GM21390 (cell line): ENCODE data around the gene RECK.
"Not testable (repeated sequence)": the region's sequence is repeated elsewhere in the genome, so short reads cannot be mapped to it uniquely, and the experiment has no call there.

Source experiments
- ATAC-seq: cut with Tn5 transposase; IDR thresholded peaks from one replicate; pipeline ENCODE4 v1.9.1; 2021; ENCODE audit not compliant: unreplicated experiment

Gene RECK

DNA sequence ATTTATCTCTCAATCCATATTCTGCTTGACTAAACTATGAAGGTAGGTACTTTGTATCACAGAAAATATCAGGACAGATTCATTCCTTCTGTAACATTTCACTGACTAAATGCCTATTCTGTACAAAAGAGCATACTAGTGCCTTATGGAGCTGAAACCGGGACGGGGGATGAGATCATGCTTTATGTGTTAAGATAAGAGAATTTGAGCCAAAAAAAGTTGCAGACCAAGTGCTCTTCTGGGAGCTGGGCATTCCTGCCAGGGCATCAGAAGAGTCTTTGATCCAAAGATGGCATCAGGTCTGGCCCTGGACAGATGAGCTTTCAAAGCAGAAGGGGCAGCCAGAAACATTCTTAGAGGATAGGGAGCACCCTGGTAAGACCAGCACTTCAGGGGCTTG lies 72.4 kb downstream of the RECK start:
- ATAC-seq: no peak

DNA sequence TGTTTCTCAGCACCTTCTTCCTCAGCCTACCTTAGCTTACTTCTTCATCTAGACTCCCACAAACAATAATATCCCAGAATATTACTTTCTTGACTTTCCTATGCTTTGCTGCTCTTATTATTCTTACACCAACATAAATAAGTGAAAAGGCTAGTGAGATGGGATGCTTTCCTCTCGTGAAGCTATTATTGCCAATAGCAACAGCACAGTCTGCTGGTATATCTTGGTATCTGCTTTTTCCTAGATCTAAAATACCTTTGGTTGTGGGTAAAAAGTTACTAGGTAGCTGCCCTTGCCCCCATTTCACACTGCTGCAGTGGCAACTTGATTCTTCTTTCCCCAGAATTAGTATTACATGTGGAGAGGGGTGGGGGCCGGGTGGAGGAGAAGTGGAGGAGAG lies 73.7 kb downstream of the RECK start:
- ATAC-seq: no peak

DNA sequence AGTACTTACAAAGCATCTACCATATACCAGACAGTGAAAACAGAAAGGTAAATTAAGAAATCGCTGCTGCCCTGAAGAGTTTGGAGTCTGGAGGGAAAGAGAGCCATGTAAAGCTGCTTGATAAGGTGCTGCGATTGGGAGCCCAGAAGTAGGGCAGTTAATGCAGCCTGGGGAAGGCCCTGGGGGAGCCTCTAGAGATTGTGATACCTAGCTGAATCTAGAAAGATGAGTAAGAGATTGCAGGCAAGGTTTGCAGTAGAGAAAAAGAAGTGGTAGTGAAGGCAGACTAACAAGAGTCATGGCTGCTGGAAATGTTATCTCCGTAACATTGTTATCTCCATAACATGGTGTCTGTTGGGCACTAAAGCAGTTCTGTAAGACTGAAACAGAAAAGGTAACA lies 75.8 kb downstream of the RECK start:
- no peak for ATAC-seq

DNA sequence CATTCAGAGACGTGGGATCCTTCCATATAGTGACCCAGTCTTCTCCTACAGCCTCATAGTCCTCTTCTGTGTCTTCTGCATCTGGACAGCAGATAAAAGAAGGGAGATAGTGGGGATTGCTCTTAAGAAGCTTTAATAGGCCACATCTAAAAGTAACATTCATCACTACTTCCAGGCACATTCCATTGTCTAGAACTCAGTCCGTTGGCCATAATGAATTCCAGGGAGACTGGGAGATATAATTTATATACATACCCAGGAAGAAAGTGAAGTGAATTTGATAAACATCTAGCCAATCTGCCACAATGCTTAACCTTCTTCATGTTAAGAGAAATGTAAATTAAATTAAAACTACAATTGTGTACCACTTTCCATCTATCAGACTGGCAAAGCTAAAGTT lies 77.3 kb downstream of the RECK start:
- no peak for ATAC-seq

DNA sequence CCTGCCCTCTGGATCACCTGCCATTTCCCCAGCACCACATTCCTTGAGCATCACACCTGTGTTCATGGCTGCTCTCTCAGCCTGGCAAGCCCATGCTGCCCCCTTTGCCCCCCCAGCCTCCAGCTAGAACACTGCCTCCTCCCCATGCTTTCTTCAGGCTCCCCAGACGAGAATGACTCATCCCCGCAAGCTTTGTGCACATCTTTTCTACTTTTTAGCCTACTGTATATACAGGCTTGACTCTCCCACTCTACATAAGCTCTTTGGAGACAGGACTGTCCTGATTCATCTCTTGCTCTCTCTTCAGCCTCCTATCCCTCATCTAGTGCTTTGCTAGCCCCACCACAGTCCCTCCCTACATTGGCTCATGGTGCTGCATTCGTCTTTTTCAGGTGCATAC lies 79.9 kb downstream of the RECK start:
- ATAC-seq: no peak

DNA sequence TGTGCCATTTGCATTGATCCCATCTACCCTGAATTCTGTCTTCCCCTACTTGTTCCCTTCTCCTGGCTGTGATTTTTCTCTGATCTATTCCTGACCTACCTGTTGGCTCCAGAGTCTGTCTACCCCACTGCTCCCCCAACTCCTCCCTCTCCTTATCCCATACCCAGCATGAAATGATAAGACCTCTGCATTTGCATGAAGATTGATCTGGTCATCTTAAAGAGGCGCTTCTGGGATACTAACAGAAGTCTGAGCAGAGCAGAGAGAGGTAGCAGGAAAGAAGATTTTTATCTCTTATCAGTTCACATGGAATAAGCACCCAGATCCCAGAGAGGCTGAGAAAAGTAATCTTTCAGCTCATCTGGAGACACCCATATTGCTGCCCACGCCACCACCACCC lies 81.5 kb downstream of the RECK start:
- no peak for ATAC-seq

DNA sequence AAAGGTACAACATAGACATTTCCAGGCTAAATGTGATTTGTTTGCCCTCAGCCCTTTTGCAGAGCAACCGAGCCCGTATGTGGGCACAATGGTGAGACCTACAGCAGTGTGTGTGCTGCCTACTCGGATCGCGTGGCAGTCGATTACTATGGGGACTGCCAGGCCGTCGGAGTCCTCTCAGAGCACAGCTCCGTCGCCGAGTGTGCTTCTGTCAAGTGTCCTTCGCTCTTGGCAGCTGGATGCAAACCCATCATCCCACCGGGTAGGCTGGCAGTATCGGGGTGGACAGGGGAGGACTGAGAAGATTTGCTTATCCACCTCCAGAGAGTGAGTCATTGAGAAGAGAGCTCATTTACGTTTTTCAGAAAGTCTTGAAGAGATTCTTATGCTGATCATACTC lies 82.0 kb downstream of the RECK start:
- ATAC-seq: no peak

DNA sequence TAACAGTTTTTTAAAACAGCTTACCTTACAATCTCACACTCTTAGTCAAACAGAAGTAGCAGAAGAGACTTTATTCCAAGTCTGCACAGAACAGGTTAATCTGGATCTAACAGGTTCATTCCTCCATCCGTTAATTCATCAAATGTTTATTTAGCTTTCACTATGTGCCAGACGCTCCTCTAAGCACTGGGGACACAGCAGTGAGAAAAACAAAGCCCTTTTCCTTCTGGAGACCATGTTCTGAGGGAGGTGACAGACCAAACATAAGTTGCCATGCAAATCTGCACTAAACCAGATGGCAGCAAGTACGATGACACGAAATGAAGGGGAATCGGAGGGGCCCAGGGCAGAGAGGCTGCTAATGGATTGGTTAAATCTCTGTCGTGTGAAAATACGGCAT lies 82.8 kb downstream of the RECK start:
- no peak for ATAC-seq

DNA sequence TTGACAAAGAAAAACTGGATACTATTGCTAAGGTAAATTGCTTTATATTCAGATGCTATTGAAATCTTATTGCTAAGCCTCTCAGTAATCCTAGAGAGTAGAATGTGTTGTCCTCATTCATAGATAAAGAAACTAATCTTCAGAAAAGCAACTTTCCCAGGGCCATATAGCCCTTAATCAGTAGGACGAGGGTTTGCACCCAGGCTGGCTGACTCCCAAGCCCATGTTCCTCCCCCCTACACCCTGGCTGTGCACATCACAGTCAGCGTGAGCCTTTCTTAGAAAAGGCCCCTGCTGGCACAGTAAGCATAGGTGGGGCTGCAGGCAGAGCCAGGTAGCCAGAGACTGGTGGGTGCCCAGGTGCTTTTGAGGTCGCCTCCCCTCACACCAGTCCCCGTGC lies 84.0 kb downstream of the RECK start:
- no peak for ATAC-seq

DNA sequence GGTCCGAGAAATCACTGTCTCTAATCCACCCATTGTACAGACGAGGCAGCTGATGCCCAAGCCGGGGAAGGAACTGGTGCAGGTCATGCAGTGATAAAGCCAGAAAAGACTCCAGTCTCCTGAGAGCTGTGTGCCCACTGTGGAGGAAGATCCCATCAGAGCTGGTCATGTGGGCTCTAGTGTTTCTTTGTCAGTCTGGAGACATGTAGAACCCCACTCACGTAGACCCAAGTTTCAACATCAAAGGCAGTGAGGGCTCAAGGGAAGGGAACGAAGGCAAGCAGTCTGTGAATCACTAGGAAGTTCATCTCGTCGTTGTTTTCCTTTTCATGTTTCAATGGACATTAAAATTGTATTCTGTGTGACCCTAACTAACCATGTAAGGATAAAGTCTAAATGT lies 85.3 kb downstream of the RECK start:
- no peak for ATAC-seq

DNA sequence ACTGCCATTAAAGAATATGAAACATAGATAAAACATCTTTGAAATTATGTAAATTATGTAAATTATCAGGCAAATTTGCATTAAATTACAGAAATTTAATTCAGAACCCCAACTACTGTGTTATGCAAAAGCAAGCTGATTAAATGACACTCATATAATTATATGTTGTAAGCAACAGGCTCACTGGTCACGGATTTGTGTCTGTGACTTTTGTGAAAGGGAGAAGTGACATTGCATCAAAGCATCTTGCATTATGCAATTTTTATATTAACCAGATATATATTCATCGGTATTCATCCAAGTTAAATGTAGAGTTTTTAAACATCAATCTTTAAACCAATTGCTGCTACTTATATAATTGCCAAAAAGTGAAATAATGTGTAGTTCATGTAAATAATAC lies 86.8 kb downstream of the RECK start:
- no peak for ATAC-seq

DNA sequence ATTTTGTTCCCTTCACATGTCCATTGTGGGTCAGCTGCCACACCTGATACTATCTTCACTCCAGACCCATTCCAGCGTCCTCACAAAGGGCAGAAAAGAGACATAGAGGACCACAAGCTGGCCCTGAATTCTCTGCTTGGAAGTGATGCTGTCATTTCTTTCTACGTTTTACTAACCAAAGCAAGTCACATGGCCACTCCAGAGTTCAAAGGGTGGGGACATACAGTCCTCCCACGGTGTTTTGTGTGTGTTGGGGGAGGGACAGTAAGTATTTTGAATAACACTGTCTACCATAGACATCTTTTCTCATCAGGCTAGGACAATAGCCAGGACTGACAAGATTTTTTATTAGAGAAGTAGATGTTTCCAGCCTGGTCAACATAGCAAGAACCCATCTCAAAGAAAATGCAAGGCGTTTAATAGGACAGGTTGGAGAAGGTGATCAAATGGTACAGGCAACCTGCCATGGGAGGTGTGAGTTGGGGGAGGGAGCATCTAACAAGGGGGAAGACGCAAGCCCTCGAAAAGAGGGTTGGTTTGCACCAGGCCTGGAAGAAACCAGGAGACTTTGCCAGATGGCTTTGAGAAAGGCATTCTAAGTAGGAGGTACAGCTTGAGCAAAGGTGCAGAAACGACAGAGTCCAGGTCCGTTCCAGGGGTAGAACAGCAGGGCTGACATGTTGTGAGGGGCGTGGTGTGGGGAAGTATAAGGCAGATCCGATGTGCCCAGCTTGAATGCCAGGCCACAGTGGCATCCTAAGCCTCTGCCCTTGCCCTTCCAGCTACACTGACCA lies 88.5 kb downstream of the RECK start:
- no peak for ATAC-seq

DNA sequence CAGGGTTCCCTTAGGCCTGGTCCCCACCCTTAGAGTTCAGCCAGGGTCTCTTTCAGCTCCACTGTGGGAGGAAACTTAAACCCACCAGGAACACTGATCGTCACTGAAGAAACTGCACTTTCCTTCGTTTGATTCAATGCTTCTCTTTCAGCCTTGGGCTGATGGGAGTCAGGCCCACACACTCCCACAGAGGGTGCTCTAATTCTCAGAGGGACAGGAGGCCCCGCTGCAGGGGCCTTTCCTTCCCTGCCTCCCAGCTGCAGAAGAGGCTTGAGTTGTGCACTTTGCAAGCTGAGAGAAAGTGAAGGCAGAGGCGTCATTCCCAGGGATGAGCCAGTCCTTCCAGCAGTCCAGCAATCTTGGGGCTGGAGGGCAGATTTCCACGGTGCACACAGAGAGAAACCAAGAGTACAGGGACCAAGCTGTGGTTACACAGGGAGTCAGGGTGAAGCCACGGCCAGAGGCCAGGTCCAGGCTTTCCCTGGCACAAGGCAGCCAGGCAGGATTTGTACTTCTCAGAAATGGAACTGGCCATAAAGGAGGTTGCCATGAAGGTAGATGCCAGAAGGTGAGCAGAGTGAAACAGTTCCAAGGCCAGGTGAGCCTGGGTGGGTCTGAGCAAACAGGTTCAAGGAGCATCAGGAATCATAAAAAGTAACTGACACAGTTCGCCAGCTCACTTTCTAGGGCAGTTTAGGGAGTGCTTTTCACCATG lies 89.5 kb downstream of the RECK start:
- ATAC-seq: no peak

DNA sequence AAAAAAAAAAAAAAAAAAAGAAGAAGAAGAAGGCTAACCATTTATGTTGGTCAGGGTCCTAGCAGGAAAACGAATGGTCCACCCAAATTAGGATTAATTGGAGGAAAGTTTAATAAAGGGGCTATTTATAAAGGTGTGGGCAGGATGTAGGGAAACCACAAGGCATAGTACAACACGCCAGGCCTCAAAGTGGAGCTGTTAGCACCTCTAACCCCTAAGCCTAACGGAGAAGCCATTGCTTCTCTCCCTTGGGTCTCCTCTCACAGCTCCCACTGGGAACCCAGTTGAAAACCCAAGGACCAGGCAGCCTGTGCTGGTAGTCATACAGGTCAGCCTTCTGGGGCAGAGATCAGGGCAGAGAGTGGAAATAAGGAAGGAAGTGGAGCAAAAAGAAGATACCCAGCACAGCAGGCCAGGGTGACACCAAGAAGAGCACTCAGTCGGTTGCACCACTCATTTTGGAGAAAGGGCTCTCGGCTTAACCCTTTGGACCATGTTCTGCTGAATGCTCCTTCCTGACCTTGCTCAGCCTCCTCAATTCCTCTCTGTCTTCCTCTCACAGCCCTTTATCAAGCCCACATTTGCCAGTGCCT lies 91.0 kb downstream of the RECK start:
- ATAC-seq: no peak

DNA sequence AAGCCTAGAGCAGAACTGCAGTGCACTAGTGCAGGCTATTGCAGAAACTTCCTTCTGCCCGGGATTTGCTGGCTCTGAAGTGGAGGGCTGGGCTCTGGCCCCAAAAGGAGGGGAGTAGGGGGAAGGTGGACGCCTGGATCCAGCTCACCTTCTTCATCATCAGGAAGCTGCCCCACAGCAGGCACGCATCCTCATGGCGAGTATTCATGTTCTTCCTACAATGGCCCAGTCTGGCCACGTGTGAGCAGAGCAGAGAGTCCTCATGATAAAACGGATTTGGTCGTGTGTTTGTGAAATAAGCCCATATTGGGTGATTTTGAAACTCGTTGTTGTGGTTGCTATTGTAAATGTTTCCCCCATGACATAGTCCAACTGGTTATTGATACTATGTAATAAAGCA lies 91.6 kb downstream of the RECK start:
- ATAC-seq: no peak

DNA sequence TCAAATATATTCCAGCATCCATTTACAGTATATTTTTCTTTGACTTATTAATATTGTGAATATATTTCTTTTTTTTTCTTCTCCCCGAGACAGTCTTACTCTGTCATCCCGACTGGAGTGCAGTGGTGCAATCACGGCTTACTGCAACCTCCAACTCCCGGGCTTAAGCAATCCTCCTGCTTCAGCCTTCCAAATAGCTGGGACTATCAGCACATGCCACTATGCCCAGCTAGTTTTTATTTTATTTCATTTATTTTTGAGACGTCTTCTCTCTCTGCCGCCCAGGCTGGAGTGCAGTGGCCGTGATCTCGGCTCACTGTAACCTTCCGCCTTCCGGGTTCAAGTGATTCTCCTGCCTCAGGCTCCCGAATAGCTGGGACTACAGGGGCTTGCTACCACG lies 92.4 kb downstream of the RECK start:
- ATAC-seq: no peak

DNA sequence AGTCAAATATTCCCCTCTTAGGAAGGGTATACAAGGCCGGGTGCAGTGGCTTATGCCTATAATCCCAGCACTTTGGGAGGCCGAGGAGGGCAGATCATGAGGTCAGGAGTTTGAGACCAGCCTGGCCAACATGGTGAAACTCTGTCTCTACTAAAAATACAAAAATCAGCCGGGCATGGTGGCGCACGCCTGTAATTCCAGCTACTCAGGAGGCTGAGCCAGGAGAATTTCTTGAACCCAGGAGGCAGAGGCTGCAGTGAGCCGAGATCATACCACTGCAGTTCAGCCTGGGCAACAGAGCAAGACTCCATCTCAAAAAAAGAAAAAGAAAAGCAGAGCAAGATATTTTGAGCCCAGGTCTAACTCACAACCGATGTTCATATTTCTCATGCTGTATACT lies 95.0 kb downstream of the RECK start:
- not testable (repeated sequence) for ATAC-seq

DNA sequence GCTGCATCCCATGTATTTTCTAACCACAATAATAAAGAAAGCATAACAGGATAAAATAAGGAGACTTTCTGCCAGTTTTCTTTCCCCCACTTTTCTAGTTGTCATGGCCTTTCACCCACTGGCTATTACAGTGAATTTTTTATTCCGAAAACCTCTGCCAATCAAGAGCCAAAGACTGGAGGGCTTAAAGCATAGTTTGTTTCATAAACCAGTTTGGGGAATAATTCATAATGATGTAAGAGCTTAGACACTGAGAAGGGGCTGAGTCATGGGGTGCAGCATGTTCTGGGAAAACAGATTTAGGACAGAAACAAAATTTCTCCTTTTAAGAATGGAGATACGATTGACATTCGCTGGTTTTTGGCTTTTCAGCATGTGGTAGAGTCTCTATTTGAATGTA lies 95.4 kb downstream of the RECK start:
- no peak for ATAC-seq

DNA sequence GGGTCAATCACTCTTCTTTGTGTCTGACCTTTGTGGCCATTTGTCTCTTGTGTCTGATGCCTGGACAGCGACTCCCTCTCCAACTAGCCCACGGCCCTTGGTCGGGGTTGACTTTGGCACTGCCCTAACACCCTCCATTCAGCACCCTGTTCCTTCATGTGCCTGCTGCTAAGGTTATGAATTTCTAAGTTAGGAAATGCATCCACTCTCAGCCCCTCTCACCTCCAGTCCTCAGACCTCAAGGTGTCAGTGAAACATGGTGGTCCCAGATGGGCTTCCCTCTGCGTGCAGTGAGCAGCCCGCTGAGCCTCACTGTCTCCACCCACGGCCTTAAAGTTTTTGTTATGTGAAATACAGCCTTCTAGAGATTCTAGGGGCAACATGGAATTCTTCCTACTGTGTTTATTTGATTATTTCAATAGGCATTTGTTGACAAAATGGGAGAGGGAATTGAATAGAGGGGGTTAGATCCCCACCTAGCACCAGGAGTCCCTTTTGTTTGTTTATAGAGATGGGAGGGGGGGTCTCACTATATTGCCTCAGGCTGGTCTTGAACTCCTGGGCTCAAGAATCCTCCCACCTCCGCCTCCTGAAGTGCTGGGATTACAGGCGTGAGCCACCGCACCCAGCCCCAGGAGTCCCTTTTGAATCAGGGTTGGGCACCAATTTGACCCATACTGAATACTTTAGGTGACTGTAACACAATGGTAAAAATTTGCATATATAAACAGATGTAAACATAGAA lies 98.2 kb downstream of the RECK start:
- no peak for ATAC-seq

DNA sequence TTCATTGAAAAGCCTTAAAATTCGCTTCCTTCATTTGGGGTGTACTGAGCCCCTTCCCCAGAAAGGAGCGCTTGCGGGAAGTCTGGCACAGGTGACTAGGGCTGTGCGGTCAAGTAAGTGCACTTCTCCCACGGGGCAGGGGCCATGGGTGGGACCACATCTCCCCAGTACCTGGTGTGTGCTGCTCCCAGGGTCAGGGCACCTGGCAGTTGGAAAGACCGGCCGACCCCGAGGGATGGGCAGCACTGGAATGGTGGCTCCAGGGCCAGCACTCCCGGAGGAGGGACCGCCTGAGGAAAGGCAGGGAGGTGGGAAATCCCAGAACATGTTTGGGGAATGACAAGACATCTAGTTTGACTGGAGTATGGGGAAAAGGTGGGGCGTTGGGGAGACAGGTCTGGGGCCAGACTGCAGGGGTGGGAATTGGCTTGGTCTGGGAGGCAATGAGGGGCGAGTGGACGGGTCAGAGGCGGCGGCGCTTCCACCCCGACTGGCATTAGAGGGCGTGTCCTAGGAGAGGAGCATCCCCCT lies 99.1 kb downstream of the RECK start:
- ATAC-seq: no peak

DNA sequence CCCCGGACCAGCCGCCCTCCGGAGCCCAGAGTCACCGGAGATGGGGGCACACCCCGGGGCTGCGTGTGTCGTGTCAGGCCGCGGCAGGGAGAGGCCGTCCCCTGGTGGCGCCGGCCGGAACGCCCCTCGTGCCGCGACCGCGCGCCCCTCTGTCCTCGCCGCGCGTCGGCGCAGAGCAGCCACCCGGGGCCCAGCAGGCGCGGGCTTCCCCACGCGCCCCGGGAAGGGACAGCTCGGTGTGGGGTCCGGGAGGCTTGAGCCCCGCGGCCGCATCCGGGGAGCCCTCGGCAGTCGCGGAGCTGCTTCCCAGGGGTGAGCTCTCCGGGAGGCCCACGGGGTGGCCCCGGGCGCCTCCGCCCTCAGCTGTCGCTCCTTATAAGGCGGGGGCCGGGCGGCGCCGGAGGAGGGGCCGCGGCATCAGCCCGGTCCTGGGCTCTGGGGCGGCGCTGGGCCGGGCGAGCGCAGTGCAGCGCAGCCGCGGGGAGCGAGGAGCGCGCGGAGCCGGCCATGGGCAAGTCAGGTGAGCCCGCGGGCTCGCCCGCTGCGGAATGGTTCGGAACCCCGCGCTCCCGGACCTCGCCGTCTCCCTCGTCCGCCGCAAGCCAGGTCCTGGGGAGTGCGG lies 99.7 kb downstream of the RECK start, which contains the start of gene GLIPR2:
Gene GLIPR2 (plus strand): TSS at position 462 of the 622 bp plus-strand sequence. CDS start 46 bp downstream, at position 508.
- peak; percentile 96 for ATAC-seq
